ENCODE data around the gene BANP.
"Not testable (repeated sequence)": the region's sequence is repeated elsewhere in the genome, so short reads cannot be mapped to it uniquely, and the experiment has no call there.

DNA sequence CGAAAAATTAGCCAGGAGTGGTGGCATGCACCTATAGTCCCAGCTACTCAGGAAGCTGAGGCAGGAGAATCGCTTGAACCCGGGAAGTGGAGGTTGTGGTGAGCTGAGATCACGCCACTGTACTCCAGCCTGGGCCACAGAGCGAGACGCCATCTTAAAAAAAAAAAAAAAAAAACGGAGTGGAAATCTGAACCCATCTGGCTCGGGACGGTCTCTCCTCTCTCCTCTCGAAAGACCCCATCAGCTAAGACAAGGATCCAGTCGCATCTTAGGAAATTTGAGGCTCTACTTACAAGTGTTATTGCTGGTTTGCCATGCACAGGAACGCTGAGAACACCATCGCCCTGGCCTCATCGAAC lies 15.2 kb upstream of the BANP start:
- not testable (repeated sequence) for TF ChIP-seq CTCF (conservative IDR thresholded peaks at IDR 0.05; ENCODE audit: low read length); EZH2phosphoT487 (IDR thresholded peaks at IDR 0.05; ENCODE audit: borderline replicate concordance, low read depth, low read length)
